WERI-Rb-1 (cell line): ENCODE results near the gene KLHL29.
A peak's percentile ranks its signal among the peaks of the same experiment; 100 is the strongest.

Experiments
- DNase-seq: peaks from one replicate; pipeline ENCODE4 v3.0.0-alpha.2; 2020
- H3K27ac ChIP-seq: fragments of 250-450 bp; sonication (Bioruptor Pico); 2 replicates; pipeline ENCODE4 v1.5.1; 2020; ENCODE audit warnings: mild to moderate bottlenecking, moderate library complexity
- H3K27me3 ChIP-seq: fragments of 250-450 bp; sonication (Bioruptor Pico); 2 replicates; pipeline ENCODE4 v1.5.1; 2021; ENCODE audit warnings: mild to moderate bottlenecking, low read depth, moderate library complexity; ENCODE audit not compliant: insufficient read depth, severe bottlenecking
- H3K36me3 ChIP-seq: fragments of 250-450 bp; sonication (Bioruptor Pico); 2 replicates; pipeline ENCODE4 v1.5.1; 2020; ENCODE audit warnings: mild to moderate bottlenecking, moderate library complexity
- H3K4me3 ChIP-seq: 2 replicates; pipeline ENCODE4 v1.5.1; 2011; ENCODE audit warnings: low read depth, mild to moderate bottlenecking, control low read depth, low read length
- H3K9me3 ChIP-seq: fragments of 250-450 bp; sonication (Bioruptor Pico); 2 replicates; pipeline ENCODE4 v1.5.1; 2021; ENCODE audit warnings: mild to moderate bottlenecking, moderate library complexity; ENCODE audit not compliant: severe bottlenecking
- CTCF ChIP-seq: IDR thresholded peaks from 2 replicates; pipeline ENCODE4 v1.5.1; 2011; ENCODE audit warnings: low read depth, mild to moderate bottlenecking, control low read depth, inconsistent platforms, low read length

The KLHL29 gene

GRCh38 chr2:23478087-23478932 lies 93.3 kb downstream of the KLHL29 start:
- Histone ChIP-seq H3K9me3 (no peaks in the 10 kb centered on the region), H3K27me3 (no peaks in the 10 kb centered on the region), H3K27ac (no peak overlapping the region), H3K36me3 (peaks cover 4% of the 10 kb centered on the region), H3K4me3 (no peak overlapping the region)
- TF ChIP-seq CTCF, result no peak
- DNase-seq, result no peak

- no peak for TF ChIP-seq CTCF
- no peak overlapping the region for H3K27ac ChIP-seq
- no peaks in the 10 kb centered on the region for H3K27me3 ChIP-seq
- no peaks in the 10 kb centered on the region for H3K9me3 ChIP-seq
- peak; percentile 53 for DNase-seq
- no peak overlapping the region for H3K4me3 ChIP-seq
- H3K36me3 ChIP-seq, result peaks cover 4% of the 10 kb centered on the region
These were observed 94.1 kb downstream of the KLHL29 start for GRCh38 chr2:23478933-23479683.

- TF ChIP-seq CTCF, result no peak
- no peaks in the 10 kb centered on the region for H3K27me3 ChIP-seq
- no peak for DNase-seq
- no peaks in the 10 kb centered on the region for H3K9me3 ChIP-seq
- H3K36me3 ChIP-seq, result no peaks in the 10 kb centered on the region; the same call in 1 of the 2 replicates
- H3K27ac ChIP-seq, result no peak overlapping the region
- no peak overlapping the region for H3K4me3 ChIP-seq
These were observed 96.2 kb downstream of the KLHL29 start for GRCh38 chr2:23480957-23481797.

GRCh38 chr2:23482188-23482587 lies 97.2 kb downstream of the KLHL29 start:
- no peaks in the 10 kb centered on the region for H3K27me3 ChIP-seq
- no peak for TF ChIP-seq CTCF
- DNase-seq, result no peak
- no peaks in the 10 kb centered on the region for H3K9me3 ChIP-seq
- no peak overlapping the region for H3K27ac ChIP-seq
- H3K4me3 ChIP-seq, result no peak overlapping the region
- H3K36me3 ChIP-seq, result no peaks in the 10 kb centered on the region; the same call in 1 of the 2 replicates

GRCh38 chr2:23482607-23483006 lies 97.6 kb downstream of the KLHL29 start:
- DNase-seq, result no peak
- Histone ChIP-seq H3K27ac (no peak overlapping the region), H3K4me3 (no peak overlapping the region), H3K27me3 (no peaks in the 10 kb centered on the region), H3K9me3 (no peaks in the 10 kb centered on the region), H3K36me3 (no peaks in the 10 kb centered on the region; the same call in 1 of the 2 replicates)
- TF ChIP-seq CTCF, result no peak
